Measurements from ENCODE around the gene PNKD. TPM values are rescaled to one million over a fixed set of nuclear protein-coding genes. Genes with fewer than 3 reads are reported as not detected.

Gene PNKD
- total RNA-seq, 1 experiment from 2014 or later = 58.1 TPM

GRCh38 chr2:218341381-218341780 is 71.1 kb downstream of the PNKD start:
- Histone ChIP-seq H3K4me2 (ENCODE audit: low read length) (no peak overlapping the region), H3K9ac (ENCODE audit: low read length) (no peak overlapping the region), H4K20me1 (ENCODE audit: insufficient read depth) (no peaks in the 10 kb centered on the region), H3K27me3 (ENCODE audit: insufficient read depth, low read length) (no peaks in the 10 kb centered on the region), H3K79me2 (ENCODE audit: insufficient read depth, low read length) (no peaks in the 10 kb centered on the region), H3K4me1 (ENCODE audit: control insufficient read depth in 1 of 2, insufficient read depth in 2 of 2, low read length in 2 of 2) (peaks cover 3 to 4% of the 10 kb centered on the region in 2 experiments; a peak in 2 of 4 replicates), H3K36me3 (ENCODE audit: control insufficient read depth in 1 of 2, insufficient read depth in 2 of 2, low read length in 2 of 2) (no peaks in the 10 kb centered on the region), H2AFZ (ENCODE audit: low read depth, low read length, poor library complexity, severe bottlenecking) (no peak overlapping the region), H3K9me2 (ENCODE audit: insufficient read depth) (no peaks in the 10 kb centered on the region), H3K4me3 (replicated peaks in 1 of 2; ENCODE audit: low read depth in 1 of 2, low read length in 2 of 2) (no peak overlapping the region), H3K9me3 (ENCODE audit: control insufficient read depth in 1 of 2, insufficient read depth in 1 of 2, low read depth in 1 of 2, low read length in 2 of 2) (no peaks in the 10 kb centered on the region), H3K27ac (ENCODE audit: low read depth, low read length) (no peak overlapping the region)
- BruUV-seq (replicated peaks) = no TSS peak
- intact Hi-C loops (cut with micrococcal nuclease) = no loop called here
- ATAC-seq (no peak), DNase-seq (ENCODE audit: low read depth, low spot score) (no peak)
- CTCF ChIA-PET = no interaction called here
- TF ChIP-seq EZH2phosphoT487 (IDR thresholded peaks at IDR 0.05; ENCODE audit: borderline replicate concordance) (no peak), CBX3 (IDR thresholded peaks at IDR 0.05; ENCODE audit: low read depth) (no peak), SRF (IDR thresholded peaks at IDR 0.05; ENCODE audit: low read depth) (no peak), ZFX (IDR thresholded peaks at IDR 0.05) (no peak), FOSL1 (IDR thresholded peaks at IDR 0.05; ENCODE audit: low read depth) (no peak), YY1 (IDR thresholded peaks at IDR 0.05; ENCODE audit: extremely low read depth, insufficient replicate concordance, low read depth, low read length) (no peak), ELF1 (IDR thresholded peaks at IDR 0.05; ENCODE audit: borderline replicate concordance, low read depth) (no peak), EZH2 (IDR thresholded peaks at IDR 0.05) (no peak)
- POLR2A ChIA-PET = no interaction called here
- RAD21 ChIA-PET (ENCODE audit: low non-redundant PET in 1 of 2, low total read pairs in 2 of 2, uncharacterized antibody in 2 of 2, unreplicated experiment in 2 of 2) = no interaction called here

DNA sequence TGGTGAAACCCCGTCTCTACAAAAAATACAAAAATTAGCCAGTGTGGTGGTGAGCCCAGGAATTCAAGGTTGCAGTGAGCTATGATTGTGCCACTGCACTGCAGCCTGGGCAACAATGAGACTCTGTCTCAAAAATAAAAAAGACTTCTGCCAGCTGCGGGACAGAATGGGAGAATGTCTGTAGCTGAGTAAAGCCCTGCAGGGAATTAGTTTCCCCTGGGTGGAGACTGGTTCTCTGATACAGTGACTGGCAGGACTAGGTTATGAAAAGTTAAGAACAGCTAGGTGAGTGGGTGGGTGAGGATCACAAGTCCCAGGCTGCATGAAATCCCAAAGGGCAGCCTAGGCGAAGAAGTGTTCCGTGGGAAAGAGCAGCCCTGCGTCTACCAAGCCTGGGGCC is 72.5 kb downstream of the PNKD start:
- no peaks in the 10 kb centered on the region for H3K79me2 ChIP-seq (ENCODE audit: insufficient read depth, low read length)
- POLR2A ChIA-PET = no interaction called here
- no peaks in the 10 kb centered on the region for H3K4me1 ChIP-seq (ENCODE audit: control insufficient read depth in 1 of 2, insufficient read depth in 2 of 2, low read length in 2 of 2)
- no peaks in the 10 kb centered on the region for H3K27me3 ChIP-seq (ENCODE audit: insufficient read depth, low read length)
- no peak overlapping the region for H3K4me3 ChIP-seq (replicated peaks in 1 of 2; ENCODE audit: low read depth in 1 of 2, low read length in 2 of 2)
- H3K27ac ChIP-seq (ENCODE audit: low read depth, low read length) = no peak overlapping the region
- H3K9me2 ChIP-seq (ENCODE audit: insufficient read depth) = no peaks in the 10 kb centered on the region
- no peak overlapping the region for H2AFZ ChIP-seq (ENCODE audit: low read depth, low read length, poor library complexity, severe bottlenecking)
- intact Hi-C loops (cut with micrococcal nuclease) = no loop called here
- H3K4me2 ChIP-seq (ENCODE audit: low read length) = no peak overlapping the region
- H3K9me3 ChIP-seq (ENCODE audit: control insufficient read depth in 1 of 2, insufficient read depth in 1 of 2, low read depth in 1 of 2, low read length in 2 of 2) = no peaks in the 10 kb centered on the region
- H3K9ac ChIP-seq (ENCODE audit: low read length) = no peak overlapping the region
- H3K36me3 ChIP-seq (ENCODE audit: control insufficient read depth in 1 of 2, insufficient read depth in 2 of 2, low read length in 2 of 2) = no peaks in the 10 kb centered on the region
- ATAC-seq = no peak
- BruUV-seq (replicated peaks) = no TSS peak
- H4K20me1 ChIP-seq (ENCODE audit: insufficient read depth) = no peaks in the 10 kb centered on the region
- CTCF ChIA-PET = no interaction called here
- DNase-seq (ENCODE audit: low read depth, low spot score) = no peak
- RAD21 ChIA-PET (ENCODE audit: low non-redundant PET in 1 of 2, low total read pairs in 2 of 2, uncharacterized antibody in 2 of 2, unreplicated experiment in 2 of 2) = no interaction called here
- no peak for TF ChIP-seq ZBTB33 (IDR thresholded peaks at IDR 0.05; ENCODE audit: extremely low read depth, insufficient replicate concordance, low read length)
- no peak for TF ChIP-seq SIN3A (IDR thresholded peaks at IDR 0.05; ENCODE audit: low read depth)
- TF ChIP-seq RAD21 (IDR thresholded peaks at IDR 0.05; ENCODE audit: low read depth) = no peak
- no peak for TF ChIP-seq MAX (IDR thresholded peaks at IDR 0.05)
- TF ChIP-seq CEBPB (IDR thresholded peaks at IDR 0.05; ENCODE audit: low read depth) = no peak
- no peak for TF ChIP-seq ZNF274 (IDR thresholded peaks at IDR 0.05; ENCODE audit: low read depth, low read length)
- no peak for TF ChIP-seq CTCF (IDR thresholded peaks at IDR 0.05 in 2 of 3, conservative IDR thresholded peaks at IDR 0.05 in 1 of 3; ENCODE audit: borderline replicate concordance in 1 of 3, insufficient read depth in 1 of 3, low read depth in 2 of 3, low read length in 2 of 3)
